Eye (tissue), 1 donor: ENCODE measurements around the gene RHOT2.

Experiments used
- DNase-seq: peaks from one replicate; pipeline ENCODE4 v3.0.0-alpha.2; 2015

RHOT2 gene

DNA sequence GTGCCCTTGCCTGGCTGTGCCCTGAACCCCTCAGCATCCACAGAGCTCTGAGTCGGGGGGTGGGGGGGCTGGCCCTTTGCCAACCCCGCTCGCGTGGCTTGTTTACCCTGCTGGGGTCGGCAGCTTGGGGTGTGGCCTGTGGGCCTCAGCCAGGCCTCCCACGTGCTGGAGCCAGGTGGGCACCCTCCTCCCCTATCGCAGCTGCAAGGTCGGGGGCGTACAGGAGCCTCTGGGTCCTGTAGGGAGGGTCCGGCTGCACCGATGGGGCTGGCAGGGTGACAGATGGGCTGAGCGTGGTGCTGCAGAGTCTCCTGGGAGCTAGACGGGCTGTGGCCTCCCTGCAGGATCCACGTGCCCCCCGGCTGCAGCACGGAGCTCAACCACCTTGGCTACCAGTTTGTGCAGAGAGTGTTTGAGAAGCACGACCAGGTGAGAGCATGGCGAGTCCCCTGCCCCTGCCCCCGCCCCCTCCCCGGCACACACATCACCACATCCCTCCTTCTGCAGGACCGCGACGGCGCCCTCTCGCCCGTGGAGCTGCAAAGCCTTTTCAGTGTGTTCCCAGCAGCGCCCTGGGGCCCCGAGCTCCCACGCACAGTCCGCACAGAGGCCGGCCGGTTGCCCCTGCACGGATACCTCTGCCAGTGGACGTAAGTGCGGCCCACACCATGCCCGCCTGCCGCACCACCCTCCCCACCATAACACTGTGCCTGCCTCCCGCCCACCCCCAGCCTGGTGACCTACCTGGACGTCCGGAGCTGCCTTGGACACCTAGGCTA is 3.6 kb downstream of the RHOT2 start:
- DNase-seq, result no peak

DNA sequence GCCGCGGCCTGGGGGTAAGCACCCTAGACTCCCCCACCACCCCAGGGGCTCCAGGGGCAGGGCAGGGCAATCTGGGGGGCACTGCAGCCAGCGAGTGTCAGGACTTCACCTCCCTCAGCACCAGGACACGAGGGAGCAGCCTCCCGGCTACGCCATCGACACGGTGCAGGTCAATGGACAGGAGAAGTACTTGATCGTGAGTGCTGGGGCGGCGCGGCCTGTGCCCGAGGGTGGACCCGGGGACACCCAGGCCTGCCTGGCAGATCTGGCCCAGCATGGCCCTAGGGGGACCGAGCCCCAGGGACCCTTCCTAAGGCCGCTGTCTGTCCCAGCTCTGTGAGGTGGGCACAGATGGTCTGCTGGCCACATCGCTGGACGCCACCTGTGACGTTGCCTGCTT is 4.4 kb downstream of the RHOT2 start:
- DNase-seq, result no peak

DNA sequence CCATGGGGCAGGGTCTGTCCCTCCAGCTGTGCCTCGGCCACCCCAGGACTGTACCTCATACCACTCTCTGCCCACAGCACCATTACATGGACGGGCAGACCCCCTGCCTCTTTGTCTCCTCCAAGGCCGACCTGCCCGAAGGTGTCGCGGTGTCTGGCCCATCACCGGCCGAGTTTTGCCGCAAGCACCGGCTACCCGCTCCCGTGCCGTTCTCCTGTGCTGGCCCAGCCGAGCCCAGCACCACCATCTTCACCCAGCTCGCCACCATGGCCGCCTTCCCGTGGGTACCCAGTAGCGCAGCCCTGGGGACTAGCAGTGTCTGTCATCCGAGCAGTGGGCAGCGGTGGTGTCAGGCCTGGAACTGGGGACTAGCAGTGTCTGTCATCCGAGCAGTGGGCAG is 4.9 kb downstream of the RHOT2 start:
- no peak for DNase-seq

DNA sequence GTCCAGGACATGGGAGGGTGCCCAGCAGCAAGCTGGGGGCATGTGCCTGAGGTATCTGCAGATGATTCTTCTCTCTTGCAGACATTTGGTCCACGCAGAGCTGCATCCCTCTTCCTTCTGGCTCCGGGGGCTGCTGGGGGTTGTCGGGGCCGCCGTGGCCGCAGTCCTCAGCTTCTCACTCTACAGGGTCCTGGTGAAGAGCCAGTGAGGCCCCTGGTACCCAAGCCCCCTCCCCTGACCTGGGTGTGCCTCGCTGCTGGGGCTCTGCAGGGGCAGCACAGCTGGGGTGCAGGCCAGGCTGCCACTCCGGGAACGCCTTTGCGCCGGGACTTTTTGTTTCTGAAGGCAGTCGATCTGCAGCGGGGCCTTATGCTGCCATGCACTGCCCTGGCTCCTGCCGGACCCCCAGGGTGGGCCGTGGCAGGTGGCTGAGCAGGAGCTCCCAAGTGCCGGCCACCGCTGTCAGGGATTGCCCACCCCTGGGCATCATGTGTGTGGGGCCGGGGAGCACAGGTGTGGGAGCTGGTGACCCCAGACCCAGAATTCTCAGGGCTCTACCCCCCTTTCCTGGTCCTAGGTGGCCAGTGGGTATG is 5.6 kb downstream of the RHOT2 start:
- no peak for DNase-seq

DNA sequence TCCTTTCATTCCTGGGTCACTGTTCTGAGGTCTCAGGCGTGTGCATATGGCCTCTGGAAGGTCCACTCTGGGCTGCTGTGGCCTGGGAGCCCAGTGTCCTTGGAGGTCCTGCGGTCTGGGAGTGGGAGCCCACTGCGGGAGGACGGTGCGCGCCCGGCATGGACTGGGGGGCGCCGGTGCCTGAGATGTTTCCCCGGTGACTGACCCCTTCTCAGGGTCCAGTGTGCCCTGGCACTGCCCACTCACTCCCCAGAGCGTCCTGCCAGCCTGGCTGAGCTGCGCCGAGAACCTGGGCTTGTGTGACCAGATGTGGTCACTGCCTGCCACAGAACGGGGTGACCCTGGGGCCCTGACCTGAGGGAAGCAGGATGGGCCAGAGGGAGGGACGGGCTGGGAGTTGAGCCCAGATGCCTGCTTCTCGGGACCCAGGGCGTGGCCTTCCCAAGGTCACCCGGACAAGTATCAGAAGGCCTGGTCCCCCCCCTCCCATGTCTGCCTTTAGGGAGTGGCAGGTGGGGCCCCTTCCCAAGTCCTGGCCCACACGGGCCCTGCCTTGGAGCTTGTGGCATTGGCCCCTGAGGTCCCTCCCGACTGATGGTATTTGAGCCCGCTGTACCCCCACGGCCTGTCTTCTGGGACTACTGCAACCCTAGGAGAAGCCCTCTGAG is 6.4 kb downstream of the RHOT2 start:
- DNase-seq, result no peak

DNA sequence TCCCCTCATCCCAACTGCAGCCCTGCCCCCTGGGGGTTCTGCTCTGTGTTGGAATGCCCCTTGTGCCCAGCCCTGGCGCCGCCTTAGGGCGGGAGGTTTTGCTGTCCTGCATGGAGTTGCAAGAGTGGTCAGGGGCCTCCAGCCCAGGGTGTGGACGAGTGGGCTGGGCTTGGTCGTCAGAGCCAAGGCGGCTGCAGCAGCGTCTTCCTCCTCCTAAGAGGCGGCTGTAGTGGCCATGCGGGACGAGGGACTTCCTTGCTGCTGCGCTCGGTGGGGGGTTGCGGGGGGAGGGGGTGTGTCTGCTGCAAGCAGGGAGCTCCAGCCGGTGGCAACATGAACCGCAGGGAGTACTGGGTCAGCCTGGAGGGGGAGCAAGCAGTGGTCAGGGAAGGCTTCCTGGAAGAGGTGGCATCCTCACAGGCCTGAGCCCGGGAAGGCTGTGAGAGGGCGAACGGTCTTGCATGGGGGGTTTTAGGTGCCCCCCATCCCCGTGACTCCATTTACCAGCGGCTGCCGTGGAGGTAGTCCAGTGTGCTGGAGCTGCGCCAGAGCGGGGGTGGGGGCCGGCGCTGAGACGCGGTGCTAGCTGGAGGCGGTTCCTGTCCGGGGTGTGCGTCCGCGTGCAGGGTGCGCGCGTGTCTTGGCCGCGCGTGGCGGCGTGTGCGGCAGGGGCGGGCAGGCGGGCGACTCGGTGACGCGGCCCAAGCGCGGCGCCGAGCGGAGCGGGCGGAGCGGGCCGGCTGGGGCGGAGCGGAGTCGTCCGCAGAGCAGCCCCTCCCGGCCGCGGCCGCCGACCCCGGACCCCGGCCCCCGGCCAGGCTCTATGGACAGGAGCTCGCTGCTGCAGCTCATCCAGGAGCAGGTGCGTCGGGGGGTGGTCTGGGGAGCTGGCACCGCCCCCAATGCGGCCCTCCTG is 7.3 kb downstream of the RHOT2 start, which contains the start of gene RHBDL1:
Gene RHBDL1 (plus strand): TSS at position 704 of the 916 bp plus-strand sequence. CDS start 120 bp downstream, at position 824.
- peak; percentile 55 for DNase-seq

DNA sequence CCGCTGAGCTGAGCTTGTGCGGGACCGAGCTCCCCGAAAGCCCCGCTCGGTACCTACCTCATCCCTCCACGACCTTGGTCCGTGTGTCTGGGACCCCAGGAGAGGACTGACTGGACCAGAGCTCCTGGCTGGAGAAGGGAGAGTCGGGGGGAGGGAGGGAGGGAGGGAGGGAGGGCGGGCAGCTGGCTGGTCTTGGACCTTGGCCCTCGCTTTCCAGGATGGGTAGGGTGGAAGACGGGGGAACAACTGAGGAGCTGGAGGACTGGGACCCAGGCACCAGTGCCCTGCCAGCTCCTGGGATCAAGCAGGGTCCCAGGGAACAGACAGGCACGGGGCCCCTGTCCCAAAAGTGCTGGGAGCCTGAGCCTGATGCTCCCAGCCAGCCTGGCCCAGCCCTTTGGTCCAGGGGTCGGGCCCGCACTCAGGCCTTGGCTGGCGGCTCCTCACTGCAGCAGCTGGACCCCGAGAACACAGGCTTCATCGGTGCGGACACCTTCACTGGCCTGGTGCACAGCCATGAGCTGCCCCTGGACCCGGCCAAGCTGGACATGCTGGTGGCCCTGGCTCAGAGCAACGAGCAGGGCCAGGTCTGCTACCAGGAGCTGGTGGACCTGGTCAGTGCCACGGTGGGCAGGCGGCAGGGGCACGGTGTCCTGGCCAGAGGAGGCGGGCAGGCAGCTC is 8.1 kb downstream of the RHOT2 start:
- DNase-seq, result peak; percentile 18

DNA sequence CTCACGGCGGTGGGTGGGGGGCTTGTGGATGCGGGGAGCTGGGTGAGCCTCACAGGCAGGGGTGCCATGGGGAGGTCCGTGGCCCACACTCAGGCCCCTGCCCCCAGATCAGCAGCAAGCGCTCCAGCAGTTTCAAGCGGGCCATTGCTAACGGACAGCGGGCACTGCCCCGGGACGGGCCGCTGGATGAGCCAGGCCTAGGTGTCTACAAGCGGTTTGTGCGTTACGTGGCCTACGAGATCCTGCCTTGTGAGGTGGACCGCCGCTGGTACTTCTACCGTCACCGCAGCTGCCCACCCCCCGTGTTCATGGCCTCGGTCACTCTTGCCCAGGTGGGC is 8.6 kb downstream of the RHOT2 start:
- DNase-seq, result no peak

DNA sequence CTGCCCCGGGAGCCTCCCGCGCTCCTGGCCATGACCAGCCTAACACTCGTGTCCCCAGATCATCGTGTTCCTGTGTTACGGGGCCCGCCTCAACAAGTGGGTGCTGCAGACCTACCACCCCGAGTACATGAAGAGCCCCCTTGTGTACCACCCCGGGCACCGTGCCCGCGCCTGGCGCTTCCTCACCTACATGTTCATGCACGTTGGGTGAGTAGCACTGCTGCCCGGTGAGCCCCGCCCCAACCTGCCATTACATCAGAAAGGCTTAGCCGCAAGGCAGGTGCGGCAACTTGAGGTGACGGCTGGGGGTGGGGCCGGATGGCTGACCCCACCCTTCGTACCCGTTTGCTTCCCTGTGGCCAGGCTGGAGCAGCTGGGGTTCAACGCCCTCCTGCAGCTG is 9.0 kb downstream of the RHOT2 start:
- DNase-seq, result peak; percentile 30

DNA sequence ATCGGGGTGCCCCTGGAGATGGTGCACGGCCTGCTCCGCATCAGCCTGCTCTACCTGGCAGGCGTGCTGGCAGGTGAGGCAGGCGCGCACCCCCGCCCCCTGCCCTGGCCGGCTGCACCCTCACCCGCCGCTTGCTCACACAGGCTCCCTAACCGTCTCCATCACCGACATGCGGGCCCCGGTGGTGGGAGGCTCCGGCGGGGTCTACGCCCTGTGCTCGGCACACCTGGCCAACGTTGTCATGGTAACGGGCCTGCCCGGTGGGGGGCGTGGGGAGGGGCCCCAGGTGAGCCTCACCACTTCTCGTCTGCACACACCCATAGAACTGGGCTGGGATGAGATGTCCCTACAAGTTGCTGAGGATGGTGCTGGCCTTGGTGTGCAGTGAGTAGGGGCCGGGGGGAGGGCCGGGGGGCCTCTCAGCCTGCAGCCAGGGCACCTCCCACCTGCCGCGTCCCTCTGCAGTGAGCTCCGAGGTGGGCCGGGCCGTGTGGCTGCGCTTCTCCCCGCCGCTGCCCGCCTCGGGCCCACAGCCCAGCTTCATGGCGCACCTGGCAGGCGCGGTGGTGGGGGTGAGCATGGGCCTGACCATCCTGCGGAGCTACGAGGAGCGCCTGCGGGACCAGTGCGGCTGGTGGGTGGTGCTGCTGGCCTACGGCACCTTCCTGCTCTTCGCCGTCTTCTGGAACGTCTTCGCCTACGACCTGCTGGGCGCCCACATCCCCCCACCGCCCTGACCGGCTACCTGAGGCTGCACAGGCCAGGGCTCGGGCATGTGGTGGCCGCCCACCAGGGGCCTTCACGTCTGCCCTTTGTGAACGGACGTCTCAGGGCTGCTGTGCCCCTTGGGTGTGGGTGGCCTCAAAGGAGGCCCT is 9.6 kb downstream of the RHOT2 start:
- peak; percentile 24 for DNase-seq

DNA sequence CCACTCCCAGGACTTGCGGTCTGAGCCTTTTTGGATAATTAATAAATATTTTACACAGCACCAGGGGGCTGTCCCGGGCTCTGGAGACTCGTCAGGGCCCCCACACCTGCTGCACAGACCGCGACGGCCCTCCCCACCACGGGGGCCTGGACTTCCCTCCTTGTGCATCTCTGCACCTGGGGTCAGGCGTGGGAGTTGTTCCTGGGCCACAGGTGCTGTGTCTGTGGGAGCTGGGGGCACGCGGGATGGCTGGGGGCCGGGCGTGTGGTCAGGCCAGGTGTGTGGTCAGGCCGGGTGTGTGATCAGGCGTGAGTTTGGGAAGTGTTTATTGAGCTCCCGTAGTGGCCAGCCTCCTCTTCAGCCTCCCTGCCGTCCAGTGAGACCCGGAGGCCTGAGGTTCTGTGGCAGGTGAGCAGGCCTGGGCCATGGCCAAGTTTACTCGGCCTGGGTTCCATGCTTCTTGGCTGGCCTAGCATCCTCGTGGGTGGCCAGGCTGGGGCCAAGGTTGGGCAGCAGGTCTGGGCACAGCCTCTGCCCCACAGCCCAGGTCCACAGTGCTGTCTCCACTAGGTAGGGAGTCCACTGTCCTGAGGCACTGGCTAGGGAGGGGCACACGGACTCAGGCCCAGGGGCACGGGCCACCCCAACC is 10.4 kb downstream of the RHOT2 start:
- no peak for DNase-seq

DNA sequence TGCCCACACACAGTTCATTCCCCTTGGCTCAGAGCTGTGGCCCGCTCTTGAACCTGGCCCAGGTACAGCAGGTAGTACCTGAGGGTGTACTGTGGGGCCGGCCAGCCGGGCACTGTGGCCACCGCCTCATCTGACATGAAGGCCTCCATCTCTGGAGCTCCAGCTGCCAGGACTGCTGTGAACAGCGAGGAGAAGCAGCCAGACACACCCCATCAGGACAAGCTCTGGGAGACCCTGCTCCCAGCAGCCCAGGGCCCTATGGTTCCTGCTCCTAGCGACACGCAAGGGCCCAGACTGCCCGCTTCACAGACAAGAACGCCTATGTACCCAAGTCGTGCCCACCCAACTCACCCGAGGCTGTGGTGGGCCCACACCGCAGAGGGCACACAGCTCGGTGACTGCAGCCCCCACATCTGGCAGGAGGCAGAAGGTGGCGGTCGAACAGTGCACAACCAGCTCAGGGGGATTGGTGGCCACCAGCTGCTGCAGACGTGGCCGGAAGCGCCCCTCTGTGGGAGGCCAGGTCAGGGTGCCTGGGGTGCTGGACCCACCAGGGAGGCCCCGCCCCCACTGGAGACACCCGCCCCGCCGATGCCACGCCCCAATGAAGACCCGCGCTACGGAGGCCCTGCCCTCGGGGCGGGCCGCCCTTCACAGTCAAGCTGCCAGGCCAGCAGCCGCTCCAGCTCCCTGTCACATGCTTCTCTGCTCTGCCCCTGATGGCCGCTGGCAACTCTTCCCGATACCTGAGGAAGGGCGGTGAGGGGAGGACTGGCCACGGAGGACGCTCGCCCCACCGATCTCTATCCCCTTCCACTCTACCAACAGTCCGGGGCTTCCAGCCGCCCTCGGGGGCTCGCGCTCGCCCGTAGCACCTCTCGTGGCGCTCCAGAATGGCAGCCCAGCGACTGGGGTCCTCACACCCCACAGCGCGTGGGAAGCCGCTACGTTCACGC is 11.2 kb downstream of the RHOT2 start:
- peak; percentile 88 for DNase-seq

DNA sequence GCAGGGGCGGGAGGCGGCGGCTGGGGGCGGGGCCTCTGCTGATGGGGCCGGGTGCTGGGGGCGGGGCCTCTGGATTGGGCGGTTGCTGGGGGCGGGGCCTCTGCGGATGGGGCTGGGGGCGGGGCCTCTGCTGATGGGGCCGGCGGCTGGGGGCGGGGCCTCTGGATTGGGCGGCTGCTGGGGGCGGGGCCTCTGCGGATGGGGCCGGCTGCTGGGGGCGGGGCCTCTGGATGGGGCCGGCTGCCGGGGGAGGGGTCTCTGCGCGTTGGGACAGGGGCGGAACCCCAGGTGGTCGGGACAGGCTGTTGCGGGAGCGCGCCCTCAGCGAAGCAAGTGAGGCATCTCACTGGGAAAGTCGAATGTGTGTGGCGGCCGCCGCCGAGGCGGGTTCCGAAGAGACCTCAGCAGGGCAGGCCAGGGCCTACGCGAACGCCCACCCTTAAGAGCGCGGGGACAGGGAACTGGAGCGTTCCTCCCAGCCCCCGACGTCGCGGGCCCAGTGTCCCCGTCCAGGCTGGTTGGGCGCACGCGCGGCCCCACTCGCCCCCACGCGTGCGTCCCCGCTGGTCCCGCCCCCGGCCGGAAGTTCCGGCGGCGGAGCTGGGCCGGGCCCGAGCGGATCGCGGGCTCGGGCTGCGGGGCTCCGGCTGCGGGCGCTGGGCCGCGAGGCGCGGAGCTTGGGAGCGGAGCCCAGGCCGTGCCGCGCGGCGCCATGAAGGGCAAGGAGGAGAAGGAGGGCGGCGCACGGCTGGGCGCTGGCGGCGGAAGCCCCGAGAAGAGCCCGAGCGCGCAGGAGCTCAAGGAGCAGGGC is 12.1 kb downstream of the RHOT2 start, which contains the start of gene STUB1:
Gene STUB1 (plus strand): TSS at position 597 of the 811 bp plus-strand sequence. CDS start 116 bp downstream, at position 713.
- peak; percentile 90 for DNase-seq

DNA sequence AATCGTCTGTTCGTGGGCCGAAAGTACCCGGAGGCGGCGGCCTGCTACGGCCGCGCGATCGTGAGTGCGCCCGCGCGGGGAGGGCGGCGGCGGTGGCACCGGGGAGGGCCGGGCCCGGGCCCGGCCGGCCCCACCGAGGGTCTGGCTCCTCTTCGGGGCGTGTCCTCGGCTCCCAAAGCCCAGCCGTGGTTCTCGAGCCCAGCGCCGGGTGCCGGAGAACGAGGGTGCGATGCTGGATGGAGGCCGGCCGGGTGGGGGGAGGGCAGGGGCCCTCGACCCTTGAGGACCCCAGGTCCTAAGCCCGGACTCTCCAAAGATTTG is 12.7 kb downstream of the RHOT2 start:
- DNase-seq, result no peak

DNA sequence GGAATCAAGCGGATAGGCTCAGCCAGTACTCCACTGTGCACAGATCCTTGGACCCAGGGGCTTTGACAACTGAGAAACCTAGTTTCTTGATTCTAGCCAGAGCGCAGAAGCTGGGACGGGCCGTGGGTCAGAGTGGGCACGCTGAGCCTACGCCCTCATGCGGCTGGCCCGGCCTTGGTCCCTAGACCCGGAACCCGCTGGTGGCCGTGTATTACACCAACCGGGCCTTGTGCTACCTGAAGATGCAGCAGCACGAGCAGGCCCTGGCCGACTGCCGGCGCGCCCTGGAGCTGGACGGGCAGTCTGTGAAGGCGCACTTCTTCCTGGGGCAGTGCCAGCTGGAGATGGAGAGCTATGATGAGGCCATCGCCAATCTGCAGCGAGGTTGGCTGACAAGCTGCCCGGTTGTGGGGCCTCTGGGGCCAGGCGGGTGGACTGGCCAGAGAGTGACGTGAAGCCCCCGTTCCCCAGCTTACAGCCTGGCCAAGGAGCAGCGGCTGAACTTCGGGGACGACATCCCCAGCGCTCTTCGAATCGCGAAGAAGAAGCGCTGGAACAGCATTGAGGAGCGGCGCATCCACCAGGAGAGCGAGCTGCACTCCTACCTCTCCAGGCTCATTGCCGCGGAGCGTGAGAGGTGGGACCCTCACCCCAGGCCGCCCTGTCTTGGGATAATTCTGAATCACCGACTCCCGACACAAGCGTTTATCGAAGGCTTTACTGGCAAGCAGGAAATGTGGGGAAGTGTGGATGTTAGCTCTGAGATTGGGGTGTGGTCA is 13.2 kb downstream of the RHOT2 start:
- peak; percentile 17 for DNase-seq

DNA sequence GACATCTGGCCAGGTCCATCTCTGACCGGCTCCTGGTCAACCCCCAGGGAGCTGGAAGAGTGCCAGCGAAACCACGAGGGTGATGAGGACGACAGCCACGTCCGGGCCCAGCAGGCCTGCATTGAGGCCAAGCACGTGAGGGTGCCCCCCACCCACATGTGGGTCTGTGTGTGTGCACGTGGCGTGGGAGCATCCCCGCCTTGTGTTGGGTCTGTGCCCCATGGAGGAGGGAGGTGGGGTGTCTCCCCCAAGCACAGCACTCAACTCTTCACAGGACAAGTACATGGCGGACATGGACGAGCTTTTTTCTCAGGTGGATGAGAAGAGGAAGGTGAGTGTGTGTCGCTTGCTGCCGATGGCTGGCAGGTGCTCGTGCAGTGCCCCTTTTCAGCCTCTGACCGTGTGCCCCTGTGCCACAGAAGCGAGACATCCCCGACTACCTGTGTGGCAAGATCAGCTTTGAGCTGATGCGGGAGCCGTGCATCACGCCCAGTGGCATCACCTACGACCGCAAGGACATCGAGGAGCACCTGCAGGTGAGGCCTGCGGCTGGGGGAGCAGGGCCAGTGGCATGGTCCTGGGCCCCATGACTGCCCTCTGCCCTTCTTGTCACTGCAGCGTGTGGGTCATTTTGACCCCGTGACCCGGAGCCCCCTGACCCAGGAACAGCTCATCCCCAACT is 14.0 kb downstream of the RHOT2 start:
- DNase-seq, result no peak
